K562 (cell line): ENCODE results near the gene HLF. TPM values are rescaled to one million over a fixed set of nuclear protein-coding genes. Genes with fewer than 3 reads are reported as not detected.

Experiments
- ATAC-seq: fragments of 200-7000 bp; cut with Tn5 transposase; 3 replicates; pipeline ENCODE4 v1.9.1; 2020; ENCODE audit warnings: moderate library complexity
- BruUV-seq: library from RNA; stranded (reverse); fragments of 400-500 nt; replicated peaks from 2 replicates; lab custom pipeline; 2021; lab: Mats Ljungman, UMichigan
- CTCF ChIA-PET: fragments of 300-600 bp; formaldehyde crosslinking; extraction: SDS; loops from one replicate; lab custom pipeline; 2021; ENCODE audit warnings: low intra/inter-chr PET ratio; lab: Yijun Ruan, JAX
- POLR2A ChIA-PET: fragments of 300-600, 350-650 bp; sonication (Branson Sonifier 250); formaldehyde crosslinking; extraction: SDS; loops from one replicate; lab custom pipeline; 2021; ENCODE audit warnings: antibody characterized with exemption, inconsistent platforms; lab: Yijun Ruan, JAX
- DNase-seq, 4 experiments: peaks; one replicate each; pipeline versions ENCODE4 v3.0.0 to v3.0.0-alpha.2; 2011 to 2018; ENCODE audit warnings: low spot score in 3 of 4, mixed read lengths in 3 of 4; ENCODE audit errors: extremely low read depth in 1 of 4
- FAIRE-seq: peaks from 2 replicates; lab custom pipeline; 2011; peaks lifted over from hg19 to GRCh38; lab: Jason Lieb, UNC
- H2AFZ ChIP-seq: 2 replicates; pipeline ENCODE4 v1.6.0; 2011; ENCODE audit warnings: low read depth, low read length, control low read depth, inconsistent platforms
- H3K27ac ChIP-seq: fragments of 200-600 bp; 3 replicates; pipeline ENCODE4 v1.8.0; 2011; ENCODE audit warnings: low read depth, mild to moderate bottlenecking, control low read depth, inconsistent platforms, low read length, moderate library complexity, mixed read lengths; ENCODE audit errors: extremely low read depth
- H3K27me3 ChIP-seq, 2 experiments: fragments of 300-600 bp in 1 of 2; 2 replicates in 1 of 2; 3 replicates in 1 of 2; pipeline versions ENCODE4 v1.6.0 to v1.8.0; 2011; ENCODE audit warnings: inconsistent platforms in 2 of 2, low read length in 2 of 2, mild to moderate bottlenecking in 1 of 2, mixed read lengths in 1 of 2, moderate library complexity in 1 of 2; ENCODE audit not compliant: control insufficient read depth in 2 of 2, insufficient read depth in 2 of 2
- H3K36me3 ChIP-seq: fragments of 300-600 bp; 3 replicates; pipeline ENCODE4 v1.8.0; 2011; ENCODE audit warnings: mild to moderate bottlenecking, low read length, inconsistent platforms; ENCODE audit not compliant: control insufficient read depth, insufficient read depth
- H3K4me1 ChIP-seq, 2 experiments: fragments of 200-600 bp in 1 of 2; replicated peaks in 1 of 2; 2 replicates in 1 of 2; 3 replicates in 1 of 2; pipeline versions ENCODE4 v1.5.1 to v1.8.0; 2011; ENCODE audit warnings: inconsistent platforms in 2 of 2, low read length in 2 of 2, mild to moderate bottlenecking in 1 of 2, mixed read lengths in 1 of 2, moderate library complexity in 1 of 2; ENCODE audit not compliant: control insufficient read depth in 2 of 2, insufficient read depth in 2 of 2
- H3K4me2 ChIP-seq: 2 replicates; pipeline ENCODE4 v1.6.1; 2011; ENCODE audit warnings: low read length, control low read depth, inconsistent platforms, mixed read lengths; ENCODE audit not compliant: insufficient read depth
- H3K4me3 ChIP-seq: fragments of 200-600 bp; sonication (generic), shearing (Covaris generic); 2 replicates; pipeline ENCODE4 v1.5.1; 2016; ENCODE audit warnings: control low read depth, inconsistent platforms
- H3K79me2 ChIP-seq: fragments of 200-600 bp; 3 replicates; pipeline ENCODE4 v1.8.0; 2011; ENCODE audit warnings: low read length, inconsistent platforms; ENCODE audit not compliant: control insufficient read depth, insufficient read depth
- H3K9ac ChIP-seq, 2 experiments: 2 replicates each; pipeline versions ENCODE4 v1.6.0 to v1.6.1; 2011; ENCODE audit warnings: low read depth in 2 of 2, low read length in 2 of 2, control low read depth in 1 of 2, inconsistent platforms in 1 of 2, mild to moderate bottlenecking in 1 of 2, mixed read lengths in 1 of 2; ENCODE audit not compliant: insufficient read depth in 1 of 2
- H3K9me1 ChIP-seq: one replicate; pipeline ENCODE4 v1.6.0; 2011; ENCODE audit warnings: inconsistent platforms, mild to moderate bottlenecking, low read length, moderate library complexity; ENCODE audit not compliant: control insufficient read depth, insufficient read depth
- H3K9me3 ChIP-seq: replicated peaks from 2 replicates; pipeline ENCODE4 v1.5.1; 2011; ENCODE audit warnings: low read depth, low read length, inconsistent platforms; ENCODE audit not compliant: control insufficient read depth, insufficient read depth
- H4K20me1 ChIP-seq: replicated peaks from 2 replicates; pipeline ENCODE4 v1.6.1; 2011; ENCODE audit warnings: low read length, inconsistent platforms, mixed read lengths; ENCODE audit not compliant: control insufficient read depth, insufficient read depth
- HMBOX1 ChIP-seq: sonication (generic); IDR thresholded peaks from 2 replicates; pipeline ENCODE4 v1.6.1; 2016
- KAT2B ChIP-seq: IDR thresholded peaks from one replicate; pipeline ENCODE4 v1.6.1; 2012; ENCODE audit warnings: low read depth, mild to moderate bottlenecking, control low read depth, inconsistent platforms, low read length, moderate library complexity
- MCM7 ChIP-seq, 2 experiments: fragments of 450-650 bp; IDR thresholded peaks; 2 replicates each; pipeline ENCODE4 v1.6.1; 2016 to 2018
- RBM39 ChIP-seq: fragments of 200-400 bp; formaldehyde crosslinking; optimal IDR thresholded peaks from 2 replicates; pipeline ENCODE3; 2018; ENCODE audit warnings: low read depth, low read length
- SETDB1 ChIP-seq: IDR thresholded peaks from one replicate; pipeline ENCODE4 v1.6.1; 2012; ENCODE audit warnings: low read length, control low read depth, inconsistent platforms
- SIX5 ChIP-seq, 2 experiments: IDR thresholded peaks; 2 replicates each; pipeline ENCODE4 v1.6.1; 2011; ENCODE audit warnings: low read length in 2 of 2, borderline replicate concordance in 1 of 2, low read depth in 1 of 2, mild to moderate bottlenecking in 1 of 2, moderate library complexity in 1 of 2; ENCODE audit not compliant: insufficient read depth in 1 of 2
- ZNF3 ChIP-seq: fragments of 250-450 bp; sonication (Bioruptor Pico); IDR thresholded peaks from 2 replicates; pipeline ENCODE4 v1.5.0; 2021; ENCODE audit warnings: mild to moderate bottlenecking, moderate library complexity
- WGBS: fragments of 100-300 bp; shearing (Covaris generic); methylation state at CpG from one replicate; pipeline ENCODE4 v1.1.6; 2016; ENCODE audit warnings: low coverage, mixed read lengths; ENCODE audit not compliant: insufficient coverage; ENCODE audit errors: missing lambda C conversion rate; 5-methylcytosine and 5-hydroxymethylcytosine counted together
- in situ Hi-C: fragments of 300-500 bp; cut with MboI; formaldehyde crosslinking; loops from 4 replicates; pipeline ENCODE4 v1.15.0; 2018; ENCODE audit warnings: inconsistent platforms, mixed read lengths
- intact Hi-C: fragments of 100-400 bp; cut with micrococcal nuclease; formaldehyde crosslinking; loops from 2 replicates; pipeline ENCODE4 v1.14.2; 2022
- polyA plus RNA-seq, 8 experiments: library from polyadenylated mRNA; depleted of rRNA in 4 of 8; stranded (reverse) in 5 of 8; unstranded in 3 of 8; fragments of >200 nt; fragmentation: Nextera tagmentation in 2 of 8; fragmentation: Illumina TruSeq in 1 of 8; extraction: Ambion mirVana in 2 of 8; extraction: Trizol in 1 of 8; gene quantifications; 2 replicates each; pipeline versions ENCODE4 v1.2.1 to v1.2.3, GENCODE V29; 2011 to 2014; ENCODE audit warnings: inconsistent platforms in 1 of 8, missing spikeins in 1 of 8
- total RNA-seq, 7 experiments: library from RNA; depleted of rRNA in 6 of 7; stranded (reverse); fragments of >200 nt in 6 of 7; fragmentation: Illumina TruSeq in 2 of 7; extraction: Trizol in 2 of 7; gene quantifications; 2 replicates each; pipeline versions ENCODE4 v1.2.1 to v1.2.3, GENCODE V29; 2011 to 2021; ENCODE audit warnings: low replicate concordance in 1 of 7

The HLF gene
- total and polyA plus RNA-seq, 9 of the 15 experiments (the other 6 are each of a cell fraction or from before 2014, with no cell fraction given), result 0.03 to 0.24 (median 0.09) TPM

DNA sequence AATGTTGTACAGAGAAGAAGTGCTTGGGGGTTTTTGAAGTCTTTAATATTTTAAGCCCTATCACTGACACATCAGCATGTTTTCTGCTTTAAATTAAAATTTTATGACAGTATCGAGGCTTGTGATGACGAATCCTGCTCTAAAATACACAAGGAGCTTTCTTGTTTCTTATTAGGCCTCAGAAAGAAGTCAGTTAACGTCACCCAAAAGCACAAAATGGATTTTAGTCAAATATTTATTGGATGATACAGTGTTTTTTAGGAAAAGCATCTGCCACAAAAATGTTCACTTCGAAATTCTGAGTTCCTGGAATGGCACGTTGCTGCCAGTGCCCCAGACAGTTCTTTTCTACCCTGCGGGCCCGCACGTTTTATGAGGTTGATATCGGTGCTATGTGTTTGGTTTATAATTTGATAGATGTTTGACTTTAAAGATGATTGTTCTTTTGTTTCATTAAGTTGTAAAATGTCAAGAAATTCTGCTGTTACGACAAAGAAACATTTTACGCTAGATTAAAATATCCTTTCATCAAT, 57.8 kb downstream of the HLF start:
- Histone ChIP-seq H3K4me2 (no peak overlapping the region), H3K79me2 (no peaks in the 10 kb centered on the region), H3K4me1 (peaks cover 4 to 9% of the 10 kb centered on the region in 2 experiments), H3K9me1 (no peaks in the 10 kb centered on the region), H2AFZ (no peak overlapping the region), H3K4me3 (no peak overlapping the region), H3K9me3 (no peaks in the 10 kb centered on the region), H3K27me3 (no peaks in the 10 kb centered on the region), H3K27ac (no peak overlapping the region), H3K36me3 (no peaks in the 10 kb centered on the region), H4K20me1 (no peaks in the 10 kb centered on the region), H3K9ac (no peak overlapping the region)
- DNase-seq (no peak), FAIRE-seq (no peak), ATAC-seq (no peak)
- TF ChIP-seq KAT2B, result no peak
- TF ChIP-seq HMBOX1, result no peak
- TF ChIP-seq SIX5 (IDR thresholded peaks at IDR 0.05; ENCODE audit: borderline replicate concordance in 1 of 2, insufficient read depth in 1 of 2, low read depth in 1 of 2, low read length in 2 of 2), result no peak
- no peak for TF ChIP-seq RBM39
- TF ChIP-seq MCM7 (IDR thresholded peaks at IDR 0.05), result no peak
- no peak for TF ChIP-seq ZNF3 (CRISPR knock-in tag)
- no peak for TF ChIP-seq SETDB1
- intact Hi-C loops, result no loop called here
- 76% methylated on average over 11 of the region's 11 CpGs for WGBS
- BruUV-seq, result no TSS peak
- ChIA-PET CTCF (no interaction called here), POLR2A (interaction anchor here (0.7 kb wide), 1 partner anchor 12 kb away, joined by 4 read pairs; no protein-coding TSS in a partner anchor)
- in situ Hi-C loops, result no loop called here
